Measurements from ENCODE around the gene IGFBP1. TPM values are rescaled to one million over a fixed set of nuclear protein-coding genes. Genes with fewer than 3 reads are reported as not detected.

The IGFBP1 gene
- total and polyA plus RNA-seq, 2 experiments from 2014 or later, result not detected

DNA sequence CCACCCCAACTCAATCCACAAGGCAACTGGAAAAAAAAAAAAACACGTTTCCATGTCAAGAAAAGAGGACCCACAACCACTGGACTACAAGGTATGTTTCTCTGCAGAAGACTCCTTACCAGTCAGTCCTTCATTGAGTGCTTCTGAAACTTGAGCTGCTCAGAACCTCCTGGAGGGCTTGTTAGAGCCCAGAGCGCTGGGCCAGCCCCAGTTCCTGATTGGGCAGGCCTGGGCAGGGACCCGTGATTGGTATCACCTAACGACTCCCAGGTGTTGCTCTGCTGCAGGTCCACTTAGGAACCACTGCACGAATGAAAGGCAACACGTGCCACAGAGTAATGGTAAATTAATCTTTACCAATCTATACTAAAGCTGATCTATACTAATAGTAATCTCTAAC, 14.9 kb upstream of the IGFBP1 start:
- Histone ChIP-seq H3K27me3 (ENCODE audit: insufficient read depth) (no peaks in the 10 kb centered on the region), H3F3A (replicated peaks; ENCODE audit: low read depth) (no peaks in the 10 kb centered on the region), H3K9me2 (ENCODE audit: insufficient read depth) (no peaks in the 10 kb centered on the region), H4K20me1 (replicated peaks; ENCODE audit: insufficient read depth) (no peaks in the 10 kb centered on the region), H3K4me2 (no peak overlapping the region), H3K4me1 (ENCODE audit: insufficient read depth) (no peaks in the 10 kb centered on the region), H2AFZ (no peak overlapping the region), H3K79me2 (replicated peaks; ENCODE audit: insufficient read depth) (no peaks in the 10 kb centered on the region), H3K4me3 (no peak overlapping the region), H3K36me3 (ENCODE audit: insufficient read depth) (0 out of 2 replicates have a peak, but pooled peaks cover 3% of the 10 kb centered on the region), H3K27ac (ENCODE audit: low read depth) (no peak overlapping the region)
- no peaks in the 10 kb centered on the region for H3K27me3 Mint-ChIP-seq (ENCODE audit: insufficient read depth, low read depth, poor library complexity)
- peaks cover 22% of the 10 kb centered on the region for H3K9me3 Mint-ChIP-seq
- H3K36me3 Mint-ChIP-seq (ENCODE audit: low read depth), result peaks cover 13% of the 10 kb centered on the region
- DNase-seq (ENCODE audit: low spot score), result peak; percentile 1
- H3K4me3 Mint-ChIP-seq, result no peak overlapping the region
- peak; percentile 54 for ATAC-seq
- H3K27ac Mint-ChIP-seq, result no peak overlapping the region
- TF ChIP-seq, protein P1, sequence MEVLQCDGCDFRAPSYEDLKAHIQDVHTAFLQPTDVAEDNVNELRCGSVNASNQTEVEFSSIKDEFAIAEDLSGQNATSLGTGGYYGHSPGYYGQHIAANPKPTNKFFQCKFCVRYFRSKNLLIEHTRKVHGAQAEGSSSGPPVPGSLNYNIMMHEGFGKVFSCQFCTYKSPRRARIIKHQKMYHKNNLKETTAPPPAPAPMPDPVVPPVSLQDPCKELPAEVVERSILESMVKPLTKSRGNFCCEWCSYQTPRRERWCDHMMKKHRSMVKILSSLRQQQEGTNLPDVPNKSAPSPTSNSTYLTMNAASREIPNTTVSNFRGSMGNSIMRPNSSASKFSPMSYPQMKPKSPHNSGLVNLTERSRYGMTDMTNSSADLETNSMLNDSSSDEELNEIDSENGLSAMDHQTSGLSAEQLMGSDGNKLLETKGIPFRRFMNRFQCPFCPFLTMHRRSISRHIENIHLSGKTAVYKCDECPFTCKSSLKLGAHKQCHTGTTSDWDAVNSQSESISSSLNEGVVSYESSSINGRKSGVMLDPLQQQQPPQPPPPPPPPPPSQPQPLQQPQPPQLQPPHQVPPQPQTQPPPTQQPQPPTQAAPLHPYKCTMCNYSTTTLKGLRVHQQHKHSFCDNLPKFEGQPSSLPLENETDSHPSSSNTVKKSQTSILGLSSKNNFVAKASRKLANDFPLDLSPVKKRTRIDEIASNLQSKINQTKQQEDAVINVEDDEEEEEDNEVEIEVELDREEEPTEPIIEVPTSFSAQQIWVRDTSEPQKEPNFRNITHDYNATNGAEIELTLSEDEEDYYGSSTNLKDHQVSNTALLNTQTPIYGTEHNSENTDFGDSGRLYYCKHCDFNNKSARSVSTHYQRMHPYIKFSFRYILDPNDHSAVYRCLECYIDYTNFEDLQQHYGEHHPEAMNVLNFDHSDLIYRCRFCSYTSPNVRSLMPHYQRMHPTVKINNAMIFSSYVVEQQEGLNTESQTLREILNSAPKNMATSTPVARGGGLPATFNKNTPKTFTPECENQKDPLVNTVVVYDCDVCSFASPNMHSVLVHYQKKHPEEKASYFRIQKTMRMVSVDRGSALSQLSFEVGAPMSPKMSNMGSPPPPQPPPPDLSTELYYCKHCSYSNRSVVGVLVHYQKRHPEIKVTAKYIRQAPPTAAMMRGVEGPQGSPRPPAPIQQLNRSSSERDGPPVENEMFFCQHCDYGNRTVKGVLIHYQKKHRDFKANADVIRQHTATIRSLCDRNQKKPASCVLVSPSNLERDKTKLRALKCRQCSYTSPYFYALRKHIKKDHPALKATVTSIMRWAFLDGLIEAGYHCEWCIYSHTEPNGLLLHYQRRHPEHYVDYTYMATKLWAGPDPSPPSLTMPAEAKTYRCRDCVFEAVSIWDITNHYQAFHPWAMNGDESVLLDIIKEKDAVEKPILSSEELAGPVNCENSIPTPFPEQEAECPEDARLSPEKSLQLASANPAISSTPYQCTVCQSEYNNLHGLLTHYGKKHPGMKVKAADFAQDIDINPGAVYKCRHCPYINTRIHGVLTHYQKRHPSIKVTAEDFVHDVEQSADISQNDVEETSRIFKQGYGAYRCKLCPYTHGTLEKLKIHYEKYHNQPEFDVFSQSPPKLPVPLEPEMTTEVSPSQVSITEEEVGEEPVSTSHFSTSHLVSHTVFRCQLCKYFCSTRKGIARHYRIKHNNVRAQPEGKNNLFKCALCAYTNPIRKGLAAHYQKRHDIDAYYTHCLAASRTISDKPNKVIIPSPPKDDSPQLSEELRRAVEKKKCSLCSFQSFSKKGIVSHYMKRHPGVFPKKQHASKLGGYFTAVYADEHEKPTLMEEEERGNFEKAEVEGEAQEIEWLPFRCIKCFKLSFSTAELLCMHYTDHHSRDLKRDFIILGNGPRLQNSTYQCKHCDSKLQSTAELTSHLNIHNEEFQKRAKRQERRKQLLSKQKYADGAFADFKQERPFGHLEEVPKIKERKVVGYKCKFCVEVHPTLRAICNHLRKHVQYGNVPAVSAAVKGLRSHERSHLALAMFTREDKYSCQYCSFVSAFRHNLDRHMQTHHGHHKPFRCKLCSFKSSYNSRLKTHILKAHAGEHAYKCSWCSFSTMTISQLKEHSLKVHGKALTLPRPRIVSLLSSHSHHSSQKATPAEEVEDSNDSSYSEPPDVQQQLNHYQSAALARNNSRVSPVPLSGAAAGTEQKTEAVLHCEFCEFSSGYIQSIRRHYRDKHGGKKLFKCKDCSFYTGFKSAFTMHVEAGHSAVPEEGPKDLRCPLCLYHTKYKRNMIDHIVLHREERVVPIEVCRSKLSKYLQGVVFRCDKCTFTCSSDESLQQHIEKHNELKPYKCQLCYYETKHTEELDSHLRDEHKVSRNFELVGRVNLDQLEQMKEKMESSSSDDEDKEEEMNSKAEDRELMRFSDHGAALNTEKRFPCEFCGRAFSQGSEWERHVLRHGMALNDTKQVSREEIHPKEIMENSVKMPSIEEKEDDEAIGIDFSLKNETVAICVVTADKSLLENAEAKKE (CRISPR knock-in tag; IDR thresholded peaks at IDR 0.05), result no peak
- no peak for TF ChIP-seq POLR2AphosphoS5 (IDR thresholded peaks at IDR 0.05; ENCODE audit: low read depth)
- TF ChIP-seq NANOG (IDR thresholded peaks at IDR 0.05; ENCODE audit: borderline replicate concordance), result no peak
- no peak for TF ChIP-seq ZNF331 (CRISPR knock-in tag; IDR thresholded peaks at IDR 0.05; ENCODE audit: low read depth)
- TF ChIP-seq, protein P2, sequence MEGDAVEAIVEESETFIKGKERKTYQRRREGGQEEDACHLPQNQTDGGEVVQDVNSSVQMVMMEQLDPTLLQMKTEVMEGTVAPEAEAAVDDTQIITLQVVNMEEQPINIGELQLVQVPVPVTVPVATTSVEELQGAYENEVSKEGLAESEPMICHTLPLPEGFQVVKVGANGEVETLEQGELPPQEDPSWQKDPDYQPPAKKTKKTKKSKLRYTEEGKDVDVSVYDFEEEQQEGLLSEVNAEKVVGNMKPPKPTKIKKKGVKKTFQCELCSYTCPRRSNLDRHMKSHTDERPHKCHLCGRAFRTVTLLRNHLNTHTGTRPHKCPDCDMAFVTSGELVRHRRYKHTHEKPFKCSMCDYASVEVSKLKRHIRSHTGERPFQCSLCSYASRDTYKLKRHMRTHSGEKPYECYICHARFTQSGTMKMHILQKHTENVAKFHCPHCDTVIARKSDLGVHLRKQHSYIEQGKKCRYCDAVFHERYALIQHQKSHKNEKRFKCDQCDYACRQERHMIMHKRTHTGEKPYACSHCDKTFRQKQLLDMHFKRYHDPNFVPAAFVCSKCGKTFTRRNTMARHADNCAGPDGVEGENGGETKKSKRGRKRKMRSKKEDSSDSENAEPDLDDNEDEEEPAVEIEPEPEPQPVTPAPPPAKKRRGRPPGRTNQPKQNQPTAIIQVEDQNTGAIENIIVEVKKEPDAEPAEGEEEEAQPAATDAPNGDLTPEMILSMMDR (conservative IDR thresholded peaks at IDR 0.05; ENCODE audit: low read depth in 2 of 2), result no peak
- TF ChIP-seq, protein P3, sequence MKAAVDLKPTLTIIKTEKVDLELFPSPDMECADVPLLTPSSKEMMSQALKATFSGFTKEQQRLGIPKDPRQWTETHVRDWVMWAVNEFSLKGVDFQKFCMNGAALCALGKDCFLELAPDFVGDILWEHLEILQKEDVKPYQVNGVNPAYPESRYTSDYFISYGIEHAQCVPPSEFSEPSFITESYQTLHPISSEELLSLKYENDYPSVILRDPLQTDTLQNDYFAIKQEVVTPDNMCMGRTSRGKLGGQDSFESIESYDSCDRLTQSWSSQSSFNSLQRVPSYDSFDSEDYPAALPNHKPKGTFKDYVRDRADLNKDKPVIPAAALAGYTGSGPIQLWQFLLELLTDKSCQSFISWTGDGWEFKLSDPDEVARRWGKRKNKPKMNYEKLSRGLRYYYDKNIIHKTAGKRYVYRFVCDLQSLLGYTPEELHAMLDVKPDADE (IDR thresholded peaks at IDR 0.05), result no peak
- no peak for TF ChIP-seq ZNF114 (CRISPR knock-in tag; IDR thresholded peaks at IDR 0.05)
- TF ChIP-seq, protein P4, sequence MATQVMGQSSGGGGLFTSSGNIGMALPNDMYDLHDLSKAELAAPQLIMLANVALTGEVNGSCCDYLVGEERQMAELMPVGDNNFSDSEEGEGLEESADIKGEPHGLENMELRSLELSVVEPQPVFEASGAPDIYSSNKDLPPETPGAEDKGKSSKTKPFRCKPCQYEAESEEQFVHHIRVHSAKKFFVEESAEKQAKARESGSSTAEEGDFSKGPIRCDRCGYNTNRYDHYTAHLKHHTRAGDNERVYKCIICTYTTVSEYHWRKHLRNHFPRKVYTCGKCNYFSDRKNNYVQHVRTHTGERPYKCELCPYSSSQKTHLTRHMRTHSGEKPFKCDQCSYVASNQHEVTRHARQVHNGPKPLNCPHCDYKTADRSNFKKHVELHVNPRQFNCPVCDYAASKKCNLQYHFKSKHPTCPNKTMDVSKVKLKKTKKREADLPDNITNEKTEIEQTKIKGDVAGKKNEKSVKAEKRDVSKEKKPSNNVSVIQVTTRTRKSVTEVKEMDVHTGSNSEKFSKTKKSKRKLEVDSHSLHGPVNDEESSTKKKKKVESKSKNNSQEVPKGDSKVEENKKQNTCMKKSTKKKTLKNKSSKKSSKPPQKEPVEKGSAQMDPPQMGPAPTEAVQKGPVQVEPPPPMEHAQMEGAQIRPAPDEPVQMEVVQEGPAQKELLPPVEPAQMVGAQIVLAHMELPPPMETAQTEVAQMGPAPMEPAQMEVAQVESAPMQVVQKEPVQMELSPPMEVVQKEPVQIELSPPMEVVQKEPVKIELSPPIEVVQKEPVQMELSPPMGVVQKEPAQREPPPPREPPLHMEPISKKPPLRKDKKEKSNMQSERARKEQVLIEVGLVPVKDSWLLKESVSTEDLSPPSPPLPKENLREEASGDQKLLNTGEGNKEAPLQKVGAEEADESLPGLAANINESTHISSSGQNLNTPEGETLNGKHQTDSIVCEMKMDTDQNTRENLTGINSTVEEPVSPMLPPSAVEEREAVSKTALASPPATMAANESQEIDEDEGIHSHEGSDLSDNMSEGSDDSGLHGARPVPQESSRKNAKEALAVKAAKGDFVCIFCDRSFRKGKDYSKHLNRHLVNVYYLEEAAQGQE (IDR thresholded peaks at IDR 0.05; ENCODE audit: unreplicated experiment), result no peak
- no peak for TF ChIP-seq EZH2 (IDR thresholded peaks at IDR 0.05; ENCODE audit: low read depth, unreplicated experiment)
- no peak for TF ChIP-seq CREB1 (CRISPR knock-in tag; IDR thresholded peaks at IDR 0.05; ENCODE audit: low read depth)
- TF ChIP-seq JUNB (IDR thresholded peaks at IDR 0.05; ENCODE audit: unreplicated experiment), result no peak
- TF ChIP-seq EZH2phosphoT487 (IDR thresholded peaks at IDR 0.05; ENCODE audit: unreplicated experiment), result no peak
- no peak for TF ChIP-seq STAT1 (IDR thresholded peaks at IDR 0.05; ENCODE audit: unreplicated experiment)
- no peaks in the 10 kb centered on the region for H3K4me1 Mint-ChIP-seq
